GM12892 (cell line): ENCODE data around the gene C2orf76. TPM values are rescaled to one million over a fixed set of nuclear protein-coding genes. Genes with fewer than 3 reads are reported as not detected.
"Not testable (repeated sequence)": the region's sequence is repeated elsewhere in the genome, so short reads cannot be mapped to it uniquely, and the experiment has no call there.

Experiments
- DNase-seq: peaks from one replicate; pipeline ENCODE4 v3.0.0; 2011; ENCODE audit not compliant: insufficient read length
- FAIRE-seq: peaks from 2 replicates; lab custom pipeline; 2011; peaks lifted over from hg19 to GRCh38; lab: Jason Lieb, UNC
- POLR2A ChIP-seq: IDR thresholded peaks from 2 replicates; pipeline ENCODE4 v1.6.1; 2011; ENCODE audit warnings: low read depth, low read length, control low read depth
- POLR2AphosphoS5 ChIP-seq: IDR thresholded peaks from 2 replicates; pipeline ENCODE4 v1.6.1; 2011; ENCODE audit warnings: low read depth, low read length, control low read depth
- TAF1 ChIP-seq: IDR thresholded peaks from 2 replicates; pipeline ENCODE4 v1.6.1; 2011; ENCODE audit warnings: low read depth, mild to moderate bottlenecking, control low read depth, low read length, borderline replicate concordance
- polyA plus RNA-seq: library from polyadenylated mRNA; unstranded; fragments of >200 nt; gene quantifications from one replicate; pipeline ENCODE4 v1.2.1, GENCODE V29; 2012; ENCODE audit warnings: missing spikeins, inconsistent platforms; ENCODE audit not compliant: missing spikeins

The C2orf76 gene
- 19.7 TPM for polyA plus RNA-seq

DNA sequence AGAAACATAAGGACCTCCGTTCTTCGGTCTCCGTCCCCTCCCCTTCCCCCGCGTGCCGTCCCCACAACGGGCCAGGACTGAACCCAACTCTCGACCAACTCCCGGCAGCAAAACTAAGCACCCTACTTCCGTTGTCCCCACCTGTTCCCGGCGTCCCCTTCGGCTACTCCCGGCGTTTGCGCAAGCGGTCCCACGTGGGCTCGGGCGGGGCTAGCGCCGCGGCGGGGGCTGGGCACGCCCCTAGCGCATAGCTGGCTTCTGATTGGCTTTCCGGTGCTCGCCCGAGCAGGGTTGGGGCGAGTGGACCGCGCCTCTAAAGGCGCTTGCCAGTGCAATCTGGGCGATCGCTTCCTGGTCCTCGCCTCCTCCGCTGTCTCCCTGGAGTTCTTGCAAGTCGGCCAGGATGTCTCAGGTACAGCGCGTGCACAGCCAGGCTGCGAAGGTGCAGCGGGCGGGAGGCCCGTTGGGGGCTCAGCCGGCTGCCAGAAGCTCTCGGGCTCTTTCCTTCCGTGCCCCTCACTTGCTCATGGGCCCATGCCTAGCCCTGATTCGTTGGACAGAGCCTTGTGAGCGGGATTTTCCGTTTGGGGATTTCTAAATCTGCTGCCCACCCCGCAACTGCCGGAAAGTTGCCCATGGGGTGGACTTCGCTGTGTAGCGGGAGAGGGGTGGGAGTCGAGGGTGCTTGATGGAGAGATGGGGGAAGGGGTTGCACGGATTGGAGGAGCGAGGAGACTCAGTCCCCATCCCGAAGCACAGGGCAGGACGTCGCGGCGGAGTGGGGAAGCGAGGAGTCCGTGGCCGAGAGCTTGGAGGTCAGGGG is at the start of gene C2orf76, which contains the start of gene DBI:
Gene C2orf76, minus strand, starts transcription at position 186 of the 823 bp plus-strand sequence. CDS start 26,875 bp downstream, outside the sequence.
Gene DBI, plus strand, starts transcription at position 329 of the 823 bp plus-strand sequence. Its CDS starts 75 bp downstream, at position 404.
- FAIRE-seq: peak; percentile 97
- DNase-seq: peak; percentile 94
- TF ChIP-seq POLR2A (peak; percentile 92), POLR2AphosphoS5 (peak; percentile 95), TAF1 (peak; percentile 82)

- no peak for FAIRE-seq
- TF ChIP-seq TAF1: no peak
- TF ChIP-seq POLR2AphosphoS5: no peak
- TF ChIP-seq POLR2A: no peak
- no peak for DNase-seq
These were observed 49.0 kb upstream of the C2orf76 start for GRCh38 chr2:119415630-119416029.

GRCh38 chr2:119414894-119415293 is 48.3 kb upstream of the C2orf76 start:
- no peak for FAIRE-seq
- no peak for DNase-seq
- TF ChIP-seq POLR2AphosphoS5: no peak
- TF ChIP-seq TAF1: no peak

DNA sequence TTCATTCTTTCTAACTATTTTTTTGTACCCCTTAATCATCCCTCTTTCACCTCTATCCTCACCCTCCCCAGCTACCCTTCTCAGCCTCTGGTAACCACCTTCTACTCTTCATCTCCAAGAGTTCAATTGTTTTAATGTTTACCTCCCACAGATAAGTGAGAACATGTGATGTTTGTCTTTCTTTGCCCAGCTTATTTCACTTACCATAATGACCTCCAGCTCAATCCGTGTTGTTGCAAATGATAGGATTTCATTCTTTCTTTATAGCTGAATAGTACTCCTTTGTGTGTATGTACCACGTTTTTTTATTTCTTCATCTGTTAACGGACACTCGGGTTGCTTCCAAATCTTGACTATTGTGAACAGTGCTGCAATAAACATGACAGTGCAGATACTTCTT is 42.9 kb upstream of the C2orf76 start:
- DNase-seq: no peak
- no peak for TF ChIP-seq POLR2AphosphoS5
- TF ChIP-seq TAF1: no peak
- no peak for FAIRE-seq

DNA sequence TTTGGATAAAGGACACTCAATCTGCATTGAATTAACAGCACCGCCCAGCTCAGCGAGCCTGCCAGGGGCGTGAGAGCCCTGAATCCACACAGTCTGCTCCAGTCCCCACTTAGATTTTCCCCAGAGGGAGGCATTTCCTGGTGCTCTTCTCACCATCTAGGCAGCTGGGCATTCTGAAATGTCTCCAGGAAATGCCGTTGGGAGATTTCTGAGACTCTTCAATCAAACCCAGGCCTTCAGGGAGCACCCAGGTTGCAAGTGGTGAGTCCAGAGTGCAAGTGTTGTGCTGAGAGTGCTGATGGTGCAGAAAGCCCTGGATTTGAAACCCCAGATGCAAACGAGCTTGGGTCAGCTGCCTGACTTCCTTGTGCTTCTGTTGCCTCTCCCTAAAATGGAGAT is 41.6 kb upstream of the C2orf76 start:
- FAIRE-seq (no peak), DNase-seq (no peak)
- TF ChIP-seq POLR2A (no peak), POLR2AphosphoS5 (no peak), TAF1 (no peak)

DNA sequence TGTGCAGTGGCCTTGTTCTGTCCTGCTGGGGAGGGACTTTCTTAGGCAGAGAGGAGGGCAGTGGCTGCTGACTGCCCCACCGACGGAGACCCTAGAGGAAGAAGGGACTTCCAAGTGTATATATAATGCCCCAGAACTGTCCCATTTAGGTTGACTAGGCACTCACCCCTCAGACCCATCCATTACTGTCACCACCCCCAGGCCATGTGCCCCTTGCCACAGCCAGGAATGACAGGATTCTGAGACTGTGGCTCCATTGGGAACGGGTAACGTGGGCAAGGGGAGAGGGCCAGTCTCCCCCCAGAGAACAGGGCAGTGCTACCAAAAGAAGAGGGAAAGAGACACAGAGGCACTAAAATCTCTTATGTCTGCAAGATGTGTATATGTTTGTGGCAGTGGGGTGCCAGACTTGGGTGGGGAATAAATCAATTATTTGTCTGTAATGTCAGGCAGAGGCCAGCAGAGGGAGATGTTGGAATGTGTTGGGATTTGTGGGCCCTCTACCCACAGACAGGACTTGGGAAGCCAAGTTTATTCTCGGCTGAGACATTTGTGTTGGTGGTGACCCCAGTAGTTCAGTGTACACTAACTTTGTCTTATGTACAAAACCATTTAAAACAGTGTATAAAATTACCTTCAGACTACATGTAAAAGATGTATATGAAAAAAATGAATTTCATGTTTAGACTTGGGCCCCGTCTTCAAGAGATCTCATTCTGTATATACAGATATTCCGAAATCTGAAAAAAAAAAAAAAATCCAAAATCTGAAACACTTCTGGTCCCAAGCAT is 41.0 kb upstream of the C2orf76 start:
- no peak for FAIRE-seq
- TF ChIP-seq POLR2A (no peak), TAF1 (no peak), POLR2AphosphoS5 (no peak)
- no peak for DNase-seq

DNA sequence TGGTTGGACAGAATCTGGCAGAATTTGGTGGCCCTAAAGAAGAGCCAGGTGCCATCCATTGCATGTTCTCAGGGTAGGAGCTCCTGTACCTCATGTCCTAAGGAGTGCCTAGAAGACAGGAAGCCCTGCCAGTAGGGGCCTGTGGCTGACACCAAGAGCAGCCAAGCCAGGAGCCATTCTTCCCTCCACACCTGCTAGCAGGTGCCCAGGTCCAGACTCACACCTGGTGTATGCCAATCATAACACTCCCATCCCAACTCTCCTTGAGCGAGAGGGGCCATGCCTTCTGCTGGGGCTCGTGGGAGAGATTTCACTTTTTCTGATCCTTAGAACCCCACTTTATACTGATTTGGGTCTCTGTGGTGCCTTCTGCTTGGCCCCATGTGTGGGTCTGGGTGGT is 38.5 kb upstream of the C2orf76 start:
- TF ChIP-seq TAF1: no peak
- no peak for TF ChIP-seq POLR2AphosphoS5
- no peak for TF ChIP-seq POLR2A
- DNase-seq: no peak
- FAIRE-seq: no peak

GRCh38 chr2:119403618-119404017 is 37.0 kb upstream of the C2orf76 start:
- not testable (repeated sequence) for DNase-seq, FAIRE-seq

DNA sequence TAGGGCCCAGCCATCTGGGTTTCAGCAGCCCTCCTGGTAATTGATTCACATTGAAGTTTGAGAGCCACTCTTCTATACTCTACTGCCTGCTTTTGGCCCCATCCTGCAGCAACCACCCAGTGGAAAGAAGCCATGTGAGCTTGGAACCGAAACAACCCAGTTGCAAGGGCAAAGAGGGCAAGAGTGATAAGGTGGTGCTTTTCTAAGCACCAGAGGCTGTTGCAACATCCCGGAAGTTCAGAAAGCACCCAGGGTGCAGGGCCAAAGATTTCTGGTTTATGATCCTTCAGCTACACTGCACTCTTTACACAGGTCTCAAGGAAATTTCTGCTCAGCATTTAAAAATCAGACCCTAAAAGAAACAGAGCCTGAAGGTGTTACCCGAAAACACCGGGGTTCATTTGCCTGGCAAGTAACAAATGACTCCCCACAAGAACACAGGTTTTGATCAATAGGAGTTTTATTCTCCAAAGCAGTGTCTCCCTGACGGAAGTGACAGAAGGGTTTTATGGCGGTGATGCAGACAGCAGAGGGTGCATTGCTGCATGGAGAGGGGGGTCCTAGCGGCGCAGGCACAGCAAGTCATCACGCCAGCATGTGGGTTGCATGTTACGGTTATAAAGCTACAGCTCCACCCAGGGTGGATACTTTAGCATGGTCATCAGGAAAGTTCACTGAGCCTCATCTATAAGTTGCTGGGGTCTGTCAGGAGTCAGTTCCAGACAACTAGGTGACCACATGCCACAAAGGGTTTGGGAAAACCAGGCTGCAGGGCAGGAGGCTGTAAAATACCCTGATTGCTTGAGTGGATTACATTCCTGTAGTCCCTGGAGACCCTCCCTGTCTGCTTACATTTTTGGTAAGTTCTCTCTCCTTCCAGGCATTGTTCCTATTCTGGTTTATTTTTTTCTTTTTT is 36.3 kb upstream of the C2orf76 start:
- TF ChIP-seq POLR2AphosphoS5 (no peak), POLR2A (no peak), TAF1 (no peak)
- DNase-seq (no peak), FAIRE-seq (no peak)

DNA sequence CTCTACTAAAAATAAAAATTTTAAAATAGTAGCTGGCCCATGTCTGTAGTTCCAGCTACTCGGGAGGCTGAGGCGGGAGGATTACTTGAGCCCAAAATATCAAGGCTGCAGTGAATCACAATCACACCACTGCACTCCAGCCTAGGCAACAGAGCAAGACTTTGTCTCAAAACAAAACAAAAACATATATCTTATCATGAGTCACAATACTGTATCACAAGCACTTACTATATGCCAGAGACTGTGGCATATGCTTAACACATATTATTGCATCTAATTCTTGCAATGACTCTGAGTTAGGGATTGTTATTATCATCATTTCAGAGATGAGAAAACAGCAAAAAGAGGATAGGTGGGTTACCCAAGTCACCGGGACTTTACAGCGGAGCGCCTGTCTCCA is 35.5 kb upstream of the C2orf76 start:
- no peak for DNase-seq
- TF ChIP-seq TAF1 (no peak), POLR2AphosphoS5 (no peak), POLR2A (no peak)
- FAIRE-seq: no peak

DNA sequence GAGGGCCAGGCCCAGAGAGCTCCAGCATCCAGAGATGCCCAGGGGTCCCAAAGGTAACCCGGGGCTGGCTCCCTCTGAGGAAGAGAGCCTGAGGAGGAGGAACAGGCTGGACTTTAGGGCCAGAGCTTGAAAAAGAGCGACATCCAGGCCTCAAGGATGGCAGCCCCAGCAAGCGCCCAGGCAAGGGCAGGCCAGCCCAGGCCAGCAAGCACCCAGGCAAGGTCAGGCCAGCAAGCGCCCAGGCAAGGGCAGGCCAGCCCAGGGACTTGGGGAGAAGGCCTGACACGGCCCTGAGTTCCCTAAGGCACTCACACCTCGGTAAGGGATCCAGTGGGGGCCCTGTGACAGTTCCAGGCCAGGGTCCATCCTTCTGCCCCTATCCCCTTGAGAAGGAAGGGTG is 30.6 kb upstream of the C2orf76 start:
- TF ChIP-seq POLR2AphosphoS5 (no peak), TAF1 (no peak), POLR2A (no peak)
- DNase-seq (no peak), FAIRE-seq (no peak)
